GM18951 (cell line): ENCODE data around the gene CYFIP2.
"Not testable (repeated sequence)": the region's sequence is repeated elsewhere in the genome, so short reads cannot be mapped to it uniquely, and the experiment has no call there.

Experiments
- POLR2A ChIP-seq: IDR thresholded peaks from 4 replicates; pipeline ENCODE4 v1.6.1; 2011; ENCODE audit warnings: mild to moderate bottlenecking; ENCODE audit not compliant: insufficient read length, insufficient read depth; ENCODE audit errors: extremely low read depth
- in situ Hi-C: fragments of 300-500 bp; cut with MboI; formaldehyde crosslinking; loops from one replicate; pipeline ENCODE4 v1.12.0; 2022; ENCODE audit warnings: low sequenced_read_pairs, mixed read lengths, inconsistent platforms; ENCODE audit not compliant: unreplicated experiment

The CYFIP2 gene

GRCh38 chr5:157390551-157391297 lies 124.8 kb downstream of the CYFIP2 start:
- no peak for TF ChIP-seq POLR2A
- in situ Hi-C loops, result no loop called here

- in situ Hi-C loops, result no loop called here
- TF ChIP-seq POLR2A, result no peak
These were observed 132.4 kb downstream of the CYFIP2 start for GRCh38 chr5:157398305-157398704.

GRCh38 chr5:157400741-157401495 lies 135.0 kb downstream of the CYFIP2 start:
- no peak for TF ChIP-seq POLR2A
- in situ Hi-C loops, result no loop called here

- in situ Hi-C loops, result no loop called here
- no peak for TF ChIP-seq POLR2A
These were observed 149.9 kb downstream of the CYFIP2 start for GRCh38 chr5:157415838-157416237.

GRCh38 chr5:157419521-157419920 lies 153.6 kb downstream of the CYFIP2 start:
- in situ Hi-C loops, result not testable (repeated sequence)

GRCh38 chr5:157429920-157430319 lies 164.0 kb downstream of the CYFIP2 start:
- in situ Hi-C loops, result loop anchor here (25.0 kb wide), 1 partner anchor 282 kb away; no protein-coding TSS in a partner anchor

- TF ChIP-seq POLR2A, result no peak
- in situ Hi-C loops, result loop anchor here (25.0 kb wide), 1 partner anchor 281 kb away; no protein-coding TSS in a partner anchor
These were observed 165.7 kb downstream of the CYFIP2 start for GRCh38 chr5:157431544-157432200.

- in situ Hi-C loops, result loop anchor here (25.0 kb wide), 1 partner anchor 278 kb away; no protein-coding TSS in a partner anchor
These were observed 168.2 kb downstream of the CYFIP2 start for GRCh38 chr5:157434096-157434495.

GRCh38 chr5:157443041-157443549 lies 177.2 kb downstream of the CYFIP2 start:
- in situ Hi-C loops, result loop anchor here (25.0 kb wide), 1 partner anchor 269 kb away; no protein-coding TSS in a partner anchor
- TF ChIP-seq POLR2A, result no peak

More at GRCh38 chr5:157434096-157434495, 168.2 kb downstream of the CYFIP2 start:
- no peak for TF ChIP-seq POLR2A

GRCh38 chr5:157444224-157444623 lies 178.3 kb downstream of the CYFIP2 start:
- TF ChIP-seq POLR2A, result no peak
- in situ Hi-C loops, result loop anchor here (25.0 kb wide), 1 partner anchor 268 kb away; no protein-coding TSS in a partner anchor
